Activated naive CD4-positive, alpha-beta T cell treated with anti-CD3 and anti-CD28 coated beads, Interleukin-2, amount 50 U/mL, for 72 hours (primary cell): ENCODE data around the gene TMEM63A. TPM values are rescaled to one million over a fixed set of nuclear protein-coding genes. Genes with fewer than 3 reads are reported as not detected.
"Not testable (repeated sequence)": the region's sequence is repeated elsewhere in the genome, so short reads cannot be mapped to it uniquely, and the experiment has no call there.

Experiments
- ATAC-seq, 2 donors: fragments of 150-1000 bp; cut with Tn5 transposase; 2 replicates each; pipeline ENCODE4 v1.10.0; 2021; ENCODE audit warnings: mild to moderate bottlenecking in 2 of 2, moderate library complexity in 2 of 2
- DNase-seq, 2 donors: peaks; one replicate each; pipeline ENCODE4 v3.0.0; 2021 to 2022; ENCODE audit warnings: low spot score in 2 of 2
- H3K27ac Mint-ChIP-seq, 2 donors: one replicate each; pipeline ENCODE4 v1.8.0; 2022; ENCODE audit warnings: mild to moderate bottlenecking in 2 of 2, mixed read lengths in 2 of 2
- H3K36me3 Mint-ChIP-seq, 2 donors: one replicate each; pipeline ENCODE4 v1.8.0; 2022; ENCODE audit warnings: mixed read lengths in 2 of 2
- H3K9me3 Mint-ChIP-seq, 2 donors: one replicate each; pipeline ENCODE4 v1.8.0; 2022; ENCODE audit warnings: mixed read lengths in 2 of 2
- total RNA-seq, 2 donors: library from RNA; stranded (reverse); gene quantifications; one replicate each; pipeline ENCODE4 v1.2.3, GENCODE V29; 2022

Gene TMEM63A
- total RNA-seq, 2 donors from 2014 or later = 67.8 to 115 TPM

DNA sequence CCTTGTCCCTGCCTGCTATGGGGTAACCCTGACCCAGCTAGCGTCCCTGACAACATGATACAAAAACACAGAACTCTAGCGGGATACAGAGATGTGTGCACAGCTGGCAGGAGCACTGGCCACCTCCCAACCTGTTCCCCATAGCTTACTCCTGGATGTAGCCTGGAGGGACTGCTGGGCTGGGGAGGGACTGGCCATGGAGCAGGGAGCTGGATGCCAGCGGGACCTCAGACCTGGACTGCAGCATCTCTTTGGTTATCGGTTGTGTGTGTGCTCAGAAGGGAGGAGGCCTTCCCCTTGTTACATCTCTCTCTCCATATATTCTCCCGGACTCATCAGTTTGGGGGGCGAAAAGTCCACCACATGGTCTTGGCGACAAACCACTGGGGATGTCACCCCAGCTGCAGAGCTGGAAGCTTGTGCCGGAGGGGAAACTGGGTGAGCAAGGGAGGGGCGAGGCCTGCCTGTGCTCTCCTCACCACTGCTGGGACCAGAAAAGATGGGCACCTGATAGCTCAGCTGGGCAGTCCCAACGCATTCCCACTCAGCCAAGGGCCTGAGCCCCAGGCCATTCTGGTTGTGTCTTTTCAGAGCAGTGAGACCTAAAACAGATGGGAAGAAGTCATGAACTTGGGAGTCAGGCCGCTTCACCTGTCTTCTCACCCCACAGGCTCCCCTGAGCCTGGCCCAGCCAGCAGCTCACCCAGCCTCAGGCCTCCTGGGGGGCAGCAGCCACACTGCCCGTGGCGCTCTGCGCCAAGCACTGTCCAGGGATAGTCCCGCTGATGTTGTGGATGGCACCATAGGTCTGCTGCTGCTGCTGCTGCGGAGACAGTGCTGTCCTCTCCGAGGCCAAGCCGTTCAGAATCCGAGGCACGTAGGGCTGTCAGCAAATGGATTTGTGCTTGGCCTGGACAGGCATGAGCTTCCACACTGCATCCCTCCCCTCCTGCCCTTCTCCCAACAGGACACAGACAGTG lies 35.6 kb downstream of the TMEM63A start:
- Mint-ChIP-seq H3K27ac (peak overlapping the region; percentile 36 to 56), H3K36me3 (peaks cover 0 to 31% of the 10 kb centered on the region in 2 donors), H3K9me3 (no peaks in the 10 kb centered on the region)
- DNase-seq (no peak), ATAC-seq (no peak)

- Mint-ChIP-seq H3K9me3 (no peaks in the 10 kb centered on the region), H3K27ac (peak overlapping the region in 1 of 2 donors; percentile 56), H3K36me3 (peaks cover 0 to 24% of the 10 kb centered on the region in 2 donors)
- DNase-seq = peak in 1 of 2 donors; percentile 38
- ATAC-seq = peak; percentile 28 to 47
Observed at GRCh38 chr1:225845571-225846259, 36.5 kb downstream of the TMEM63A start.

- H3K36me3 Mint-ChIP-seq = peaks cover 0 to 19% of the 10 kb centered on the region in 2 donors
- DNase-seq = no peak
- ATAC-seq = no peak
- no peak overlapping the region for H3K27ac Mint-ChIP-seq
- H3K9me3 Mint-ChIP-seq = no peaks in the 10 kb centered on the region
Observed at GRCh38 chr1:225845097-225845496, 37.1 kb downstream of the TMEM63A start.

- peaks cover 0 to 13% of the 10 kb centered on the region in 2 donors for H3K36me3 Mint-ChIP-seq
- H3K9me3 Mint-ChIP-seq = no peaks in the 10 kb centered on the region
- H3K27ac Mint-ChIP-seq = peak overlapping the region in 1 of 2 donors; percentile 27
- ATAC-seq (no peak), DNase-seq (no peak)
Observed at GRCh38 chr1:225844236-225845061, 37.7 kb downstream of the TMEM63A start.

DNA sequence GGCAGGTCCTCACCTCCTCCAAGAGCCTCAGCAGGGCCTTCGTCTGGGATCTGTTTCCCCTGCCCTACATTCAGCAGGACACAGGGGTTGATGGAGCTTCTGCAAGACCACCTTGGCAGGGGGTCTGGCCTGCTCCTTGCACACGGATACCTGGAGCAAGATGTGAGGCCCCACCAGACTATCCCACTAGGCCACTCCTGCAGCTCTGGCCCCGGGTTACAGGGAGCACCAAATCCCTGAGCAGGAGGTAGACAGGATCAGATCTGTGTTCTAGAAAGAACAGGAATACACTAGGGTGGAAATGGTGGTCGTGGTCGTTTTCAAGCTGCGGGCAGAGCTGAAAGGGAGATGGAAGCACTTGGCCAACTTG lies 38.8 kb downstream of the TMEM63A start:
- DNase-seq (no peak), ATAC-seq (no peak)
- no peak overlapping the region for H3K27ac Mint-ChIP-seq
- no peaks in the 10 kb centered on the region for H3K9me3 Mint-ChIP-seq
- H3K36me3 Mint-ChIP-seq = peaks cover 0 to 6% of the 10 kb centered on the region in 2 donors

GRCh38 chr1:225842788-225843425 lies 39.3 kb downstream of the TMEM63A start:
- Mint-ChIP-seq H3K9me3 (no peaks in the 10 kb centered on the region), H3K36me3 (peaks cover 0 to 1% of the 10 kb centered on the region in 2 donors), H3K27ac (peak overlapping the region; percentile 36 to 45)
- ATAC-seq (no peak), DNase-seq (no peak)

DNA sequence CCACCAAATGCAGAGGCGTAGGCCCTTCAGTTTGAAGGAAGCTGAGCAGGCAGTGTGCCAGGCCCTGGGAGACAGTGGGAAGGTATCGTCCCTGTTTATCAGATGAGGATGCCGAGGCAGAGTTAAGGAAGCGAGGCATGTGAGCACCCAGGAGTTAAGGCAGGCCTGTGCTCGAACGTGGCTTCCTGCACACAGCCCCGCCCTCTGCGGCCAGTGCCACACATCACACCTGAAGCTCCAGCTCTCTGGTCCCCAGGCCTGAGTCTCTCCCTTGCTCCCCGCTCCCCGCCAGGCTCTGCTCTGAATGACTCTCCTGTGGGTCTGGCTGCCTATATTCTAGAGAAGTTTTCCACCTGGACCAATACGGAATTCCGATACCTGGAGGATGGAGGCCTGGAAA lies 40.1 kb downstream of the TMEM63A start:
- Mint-ChIP-seq H3K9me3 (no peaks in the 10 kb centered on the region), H3K36me3 (no peaks in the 10 kb centered on the region), H3K27ac (peak overlapping the region; percentile 29 to 36)
- ATAC-seq (peak in 1 of 2 donors; percentile 28), DNase-seq (no peak)

- ATAC-seq = no peak
- Mint-ChIP-seq H3K9me3 (no peaks in the 10 kb centered on the region), H3K27ac (peak overlapping the region in 1 of 2 donors; percentile 67), H3K36me3 (no peaks in the 10 kb centered on the region)
- no peak for DNase-seq
Observed at GRCh38 chr1:225840713-225841112, 41.5 kb downstream of the TMEM63A start.

- no peak overlapping the region for H3K27ac Mint-ChIP-seq
- DNase-seq (no peak), ATAC-seq (no peak)
- no peaks in the 10 kb centered on the region for H3K36me3 Mint-ChIP-seq
- H3K9me3 Mint-ChIP-seq = no peaks in the 10 kb centered on the region
Observed at GRCh38 chr1:225840223-225840610, 42.0 kb downstream of the TMEM63A start.

- ATAC-seq (no peak), DNase-seq (no peak)
- Mint-ChIP-seq H3K27ac (peak overlapping the region; percentile 18 to 44), H3K36me3 (no peaks in the 10 kb centered on the region), H3K9me3 (no peaks in the 10 kb centered on the region)
Observed at GRCh38 chr1:225838793-225839192, 43.4 kb downstream of the TMEM63A start.

- not testable (repeated sequence) for H3K9me3 Mint-ChIP-seq, DNase-seq
Observed at GRCh38 chr1:225836296-225836695, 45.9 kb downstream of the TMEM63A start.

DNA sequence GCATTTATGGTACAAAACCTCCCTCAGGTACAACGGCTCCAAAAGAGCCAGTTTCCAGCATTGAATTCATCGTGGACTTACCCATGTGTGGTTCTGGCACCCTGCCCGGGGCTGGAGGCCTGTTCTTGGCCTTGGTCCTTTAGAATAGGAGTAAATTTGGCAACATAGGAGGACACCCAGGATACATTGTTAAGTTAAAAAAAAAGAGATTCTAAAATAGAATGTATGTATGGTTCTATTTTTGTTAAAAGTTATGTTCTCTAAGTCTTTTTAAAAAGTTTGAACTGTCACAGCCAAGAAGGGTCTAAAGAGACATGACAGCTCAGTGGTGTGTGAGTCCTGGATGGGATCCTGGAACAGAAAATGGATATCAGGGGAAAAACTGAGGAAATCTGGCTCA lies 46.3 kb downstream of the TMEM63A start:
- peak overlapping the region; percentile 25 to 75 for H3K27ac Mint-ChIP-seq
- ATAC-seq (no peak), DNase-seq (no peak)
- no peaks in the 10 kb centered on the region for H3K9me3 Mint-ChIP-seq
- no peaks in the 10 kb centered on the region for H3K36me3 Mint-ChIP-seq

More at GRCh38 chr1:225836296-225836695, 45.9 kb downstream of the TMEM63A start:
- ATAC-seq, H3K36me3 Mint-ChIP-seq: not testable (repeated sequence)
- peak overlapping the region; percentile 25 to 75 for H3K27ac Mint-ChIP-seq

GRCh38 chr1:225834417-225835329 lies 47.5 kb downstream of the TMEM63A start:
- Mint-ChIP-seq H3K27ac (peak overlapping the region in 1 of 2 donors; percentile 29), H3K9me3 (no peaks in the 10 kb centered on the region), H3K36me3 (no peaks in the 10 kb centered on the region)
- no peak for ATAC-seq
- no peak for DNase-seq

- no peaks in the 10 kb centered on the region for H3K36me3 Mint-ChIP-seq
- no peak overlapping the region for H3K27ac Mint-ChIP-seq
- ATAC-seq = no peak
- no peaks in the 10 kb centered on the region for H3K9me3 Mint-ChIP-seq
- no peak for DNase-seq
Observed at GRCh38 chr1:225830841-225831240, 51.3 kb downstream of the TMEM63A start.

DNA sequence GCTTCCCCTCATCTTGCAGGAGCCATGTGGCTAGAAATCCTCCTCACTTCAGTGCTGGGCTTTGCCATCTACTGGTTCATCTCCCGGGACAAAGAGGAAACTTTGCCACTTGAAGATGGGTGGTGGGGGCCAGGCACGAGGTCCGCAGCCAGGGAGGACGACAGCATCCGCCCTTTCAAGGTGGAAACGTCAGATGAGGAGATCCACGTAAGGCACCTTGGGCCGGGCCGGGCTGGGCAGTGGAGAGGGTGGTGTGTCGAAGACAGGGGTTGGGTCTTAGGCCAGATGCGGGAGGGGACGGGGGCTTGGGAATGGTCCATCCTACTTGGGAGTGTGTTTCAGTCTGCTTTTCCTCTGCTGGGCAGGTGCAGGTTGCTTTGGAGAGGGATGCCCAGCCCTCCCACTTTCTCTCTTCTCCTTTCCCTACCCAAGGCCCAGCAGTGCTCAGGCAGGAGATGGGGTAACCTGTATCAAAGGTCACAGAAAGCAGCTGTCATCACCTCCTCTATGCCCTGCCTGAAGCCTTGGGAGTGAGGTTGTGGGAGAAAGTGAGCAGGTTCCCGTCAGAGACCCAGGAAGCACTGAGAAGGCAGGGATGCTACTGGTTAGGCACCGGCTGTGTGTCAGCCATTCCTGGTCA lies 53.4 kb downstream of the TMEM63A start:
- Mint-ChIP-seq H3K27ac (no peak overlapping the region), H3K36me3 (no peaks in the 10 kb centered on the region), H3K9me3 (no peaks in the 10 kb centered on the region)
- no peak for DNase-seq
- no peak for ATAC-seq
